Measurements from ENCODE around the gene TMEM203. TPM values are rescaled to one million over a fixed set of nuclear protein-coding genes. Genes with fewer than 3 reads are reported as not detected.

TMEM203 gene
- polyA plus RNA-seq, 1 donor (not counting 4 experiments of a cell fraction or from before 2014, with no cell fraction given): 29.2 TPM

DNA sequence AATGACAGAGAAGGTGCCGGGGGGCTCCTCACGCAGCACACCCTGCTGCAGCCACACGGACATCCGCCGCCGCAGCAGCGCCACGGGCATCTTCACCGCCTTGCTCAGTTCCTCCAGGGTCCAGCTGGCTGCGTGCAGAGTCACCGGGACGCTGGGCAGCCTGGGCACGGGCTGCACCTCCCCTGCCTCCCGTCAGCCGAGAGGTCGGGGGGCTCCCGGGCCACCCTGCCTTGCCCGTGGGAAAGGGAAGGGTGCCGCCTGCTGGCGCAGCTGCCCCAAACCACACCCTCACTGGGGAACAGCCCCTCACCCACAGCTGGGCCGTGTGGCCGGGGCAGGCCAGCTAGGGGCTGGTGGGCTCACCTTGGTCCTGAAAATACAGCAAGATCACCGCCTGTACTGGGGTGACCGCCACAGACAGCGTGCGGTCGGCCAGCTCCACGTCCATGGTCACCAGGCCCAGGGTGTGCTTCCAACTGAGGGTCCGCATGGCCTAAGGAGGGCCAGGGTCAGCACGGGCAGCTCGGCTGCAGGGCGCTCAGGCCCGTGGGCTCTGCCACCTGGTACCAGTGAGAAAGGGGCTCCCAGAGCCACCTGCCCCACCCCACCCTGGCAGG lies 30.0 kb downstream of the TMEM203 start:
- peak; percentile 75 for TF ChIP-seq EZH2 (IDR thresholded peaks at IDR 0.05; ENCODE audit: low read length)
- TF ChIP-seq, protein P1, sequence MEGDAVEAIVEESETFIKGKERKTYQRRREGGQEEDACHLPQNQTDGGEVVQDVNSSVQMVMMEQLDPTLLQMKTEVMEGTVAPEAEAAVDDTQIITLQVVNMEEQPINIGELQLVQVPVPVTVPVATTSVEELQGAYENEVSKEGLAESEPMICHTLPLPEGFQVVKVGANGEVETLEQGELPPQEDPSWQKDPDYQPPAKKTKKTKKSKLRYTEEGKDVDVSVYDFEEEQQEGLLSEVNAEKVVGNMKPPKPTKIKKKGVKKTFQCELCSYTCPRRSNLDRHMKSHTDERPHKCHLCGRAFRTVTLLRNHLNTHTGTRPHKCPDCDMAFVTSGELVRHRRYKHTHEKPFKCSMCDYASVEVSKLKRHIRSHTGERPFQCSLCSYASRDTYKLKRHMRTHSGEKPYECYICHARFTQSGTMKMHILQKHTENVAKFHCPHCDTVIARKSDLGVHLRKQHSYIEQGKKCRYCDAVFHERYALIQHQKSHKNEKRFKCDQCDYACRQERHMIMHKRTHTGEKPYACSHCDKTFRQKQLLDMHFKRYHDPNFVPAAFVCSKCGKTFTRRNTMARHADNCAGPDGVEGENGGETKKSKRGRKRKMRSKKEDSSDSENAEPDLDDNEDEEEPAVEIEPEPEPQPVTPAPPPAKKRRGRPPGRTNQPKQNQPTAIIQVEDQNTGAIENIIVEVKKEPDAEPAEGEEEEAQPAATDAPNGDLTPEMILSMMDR (optimal IDR thresholded peaks at IDR 0.05 in 1 of 3, IDR thresholded peaks at IDR 0.05 in 1 of 3, conservative IDR thresholded peaks at IDR 0.05 in 1 of 3; ENCODE audit: extremely low read depth in 1 of 3, insufficient read depth in 2 of 3, low read length in 3 of 3): peak in 2 of 3 experiments; percentile 39 to 40
- H3K27me3 ChIP-seq (ENCODE audit: control insufficient read depth, extremely low read depth, insufficient read depth, low read length): peaks cover 49% of the 10 kb centered on the region
- dilution Hi-C loops (cut with MboI; ENCODE audit: extremely low pct_ligation_motif_present, low sequenced_read_pairs): no loop called here
- no peak for DNase-seq (ENCODE audit: low read depth, low spot score)
- H4K20me1 ChIP-seq (ENCODE audit: control insufficient read depth, extremely low read depth, insufficient read depth, low read length): peaks cover 10% of the 10 kb centered on the region
- H3K79me2 ChIP-seq (ENCODE audit: control insufficient read depth, insufficient read depth, low read length): no peaks in the 10 kb centered on the region
- H3K9ac ChIP-seq (ENCODE audit: control insufficient read depth, extremely low read depth, insufficient read depth, low read length): no peak overlapping the region
- H3K36me3 ChIP-seq (ENCODE audit: control insufficient read depth in 2 of 2, extremely low read depth in 1 of 2, insufficient read depth in 2 of 2, low read length in 2 of 2): no peaks in the 10 kb centered on the region
- no peaks in the 10 kb centered on the region for H3K9me1 ChIP-seq (ENCODE audit: control insufficient read depth, extremely low read depth, insufficient read depth, low read length)
- no peaks in the 10 kb centered on the region for H3K9me3 ChIP-seq (ENCODE audit: control insufficient read depth, low read depth, low read length)
- no peak overlapping the region for H2AFZ ChIP-seq (ENCODE audit: control insufficient read depth, low read length)
- no peak for FAIRE-seq
- no peak overlapping the region for H3K27ac ChIP-seq (ENCODE audit: control insufficient read depth, insufficient read depth, low read length)
- no peaks in the 10 kb centered on the region for H3K4me1 ChIP-seq (ENCODE audit: control insufficient read depth, extremely low read depth, insufficient read depth, low read length)
- no peak overlapping the region for H3K4me3 ChIP-seq (ENCODE audit: control insufficient read depth in 2 of 3, extremely low read depth in 1 of 3, insufficient read depth in 2 of 3, low read depth in 1 of 3, low read length in 3 of 3)
- no peak overlapping the region for H3K4me2 ChIP-seq (ENCODE audit: control insufficient read depth, extremely low read depth, insufficient read depth, low read depth, low read length)

DNA sequence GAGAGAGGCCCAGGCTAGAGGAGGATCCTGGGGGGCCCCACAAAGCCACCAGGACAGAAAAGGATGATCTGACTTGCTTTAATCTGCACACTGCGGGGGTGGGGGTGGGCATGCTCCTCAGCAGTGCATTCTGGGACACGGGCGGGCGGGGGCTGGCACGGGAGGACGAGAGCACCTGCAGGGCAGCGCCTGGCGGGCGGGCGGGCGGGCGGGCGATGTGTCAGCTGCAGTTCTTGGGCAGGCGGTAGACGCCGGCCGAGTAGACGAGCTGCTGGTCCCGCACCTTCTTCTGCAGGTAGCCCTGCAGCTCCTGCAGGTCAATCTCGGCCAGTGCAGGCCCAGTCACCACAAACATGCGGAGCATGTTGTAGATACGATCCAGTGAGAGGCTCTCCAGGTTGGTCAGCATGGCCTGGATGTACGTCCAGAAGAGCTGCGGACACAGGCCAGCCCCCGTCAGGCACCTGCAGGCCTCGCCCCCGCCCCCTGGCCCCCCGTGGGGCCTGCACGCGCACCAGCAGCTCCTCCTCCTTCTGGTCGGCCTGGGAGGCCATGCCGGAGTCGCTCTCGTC lies 30.6 kb downstream of the TMEM203 start:
- FAIRE-seq (no peak), DNase-seq (ENCODE audit: low read depth, low spot score) (no peak)
- no peak overlapping the region for H2AFZ ChIP-seq (ENCODE audit: control insufficient read depth, low read length)
- peaks cover 14% of the 10 kb centered on the region for H4K20me1 ChIP-seq (ENCODE audit: control insufficient read depth, extremely low read depth, insufficient read depth, low read length)
- H3K9me3 ChIP-seq (ENCODE audit: control insufficient read depth, low read depth, low read length): no peaks in the 10 kb centered on the region
- no peak for TF ChIP-seq EZH2 (IDR thresholded peaks at IDR 0.05; ENCODE audit: low read length)
- TF ChIP-seq, protein P1 (optimal IDR thresholded peaks at IDR 0.05 in 1 of 3, IDR thresholded peaks at IDR 0.05 in 1 of 3, conservative IDR thresholded peaks at IDR 0.05 in 1 of 3; ENCODE audit: extremely low read depth in 1 of 3, insufficient read depth in 2 of 3, low read length in 3 of 3): peak in 1 of 3 experiments; percentile 14
- no peak overlapping the region for H3K27ac ChIP-seq (ENCODE audit: control insufficient read depth, insufficient read depth, low read length)
- H3K36me3 ChIP-seq (ENCODE audit: control insufficient read depth in 2 of 2, extremely low read depth in 1 of 2, insufficient read depth in 2 of 2, low read length in 2 of 2): no peaks in the 10 kb centered on the region
- H3K79me2 ChIP-seq (ENCODE audit: control insufficient read depth, insufficient read depth, low read length): no peaks in the 10 kb centered on the region
- dilution Hi-C loops (cut with MboI; ENCODE audit: extremely low pct_ligation_motif_present, low sequenced_read_pairs): no loop called here
- H3K4me2 ChIP-seq (ENCODE audit: control insufficient read depth, extremely low read depth, insufficient read depth, low read depth, low read length): no peak overlapping the region
- peaks cover 55% of the 10 kb centered on the region for H3K27me3 ChIP-seq (ENCODE audit: control insufficient read depth, extremely low read depth, insufficient read depth, low read length)
- H3K9ac ChIP-seq (ENCODE audit: control insufficient read depth, extremely low read depth, insufficient read depth, low read length): no peak overlapping the region
- no peaks in the 10 kb centered on the region for H3K4me1 ChIP-seq (ENCODE audit: control insufficient read depth, extremely low read depth, insufficient read depth, low read length)
- H3K4me3 ChIP-seq (ENCODE audit: control insufficient read depth in 2 of 3, extremely low read depth in 1 of 3, insufficient read depth in 2 of 3, low read depth in 1 of 3, low read length in 3 of 3): no peak overlapping the region
- H3K9me1 ChIP-seq (ENCODE audit: control insufficient read depth, extremely low read depth, insufficient read depth, low read length): no peaks in the 10 kb centered on the region

Data from keratinocyte (primary cell).